ENCODE results near the gene GAR1. TPM values are rescaled to one million over a fixed set of nuclear protein-coding genes. Genes with fewer than 3 reads are reported as not detected.

Gene GAR1
- total and polyA plus RNA-seq, 10 donors, result 4.3 to 29.2 (median 12.8) TPM

DNA sequence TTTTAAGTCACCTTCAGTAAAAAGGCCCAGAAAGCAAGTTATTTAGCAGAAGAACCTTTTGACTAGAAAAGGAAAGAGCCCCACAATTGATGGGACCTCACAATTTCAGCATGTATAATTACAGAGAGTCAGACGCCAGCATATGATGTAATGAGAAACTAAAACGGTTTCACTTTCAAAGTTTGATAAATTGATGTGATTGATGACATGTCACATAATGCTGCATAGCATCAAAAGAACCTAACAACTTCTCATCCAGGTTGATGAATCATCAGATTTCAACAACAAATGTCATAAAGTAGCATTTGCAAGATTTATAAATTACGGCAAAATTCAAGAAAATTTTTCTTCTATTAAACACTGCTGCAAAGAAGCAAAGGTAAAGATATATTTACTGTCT lies 3.9 kb upstream of the GAR1 start:
- WGBS, 5 donors, result 50 to 73% (median 53%) methylated on average over 3 of the region's 3 CpGs
- H3K27ac ChIP-seq, result no peak overlapping the region
- no peaks in the 10 kb centered on the region for H3K27me3 ChIP-seq (replicated peaks in 1 of 7)
- peaks cover 5 to 26% (median 17%) of the 10 kb centered on the region in 6 donors for H3K4me1 ChIP-seq
- TF ChIP-seq POLR2A (IDR thresholded peaks at IDR 0.05), result no peak
- no peaks in the 10 kb centered on the region for H3K9me3 ChIP-seq
- no peaks in the 10 kb centered on the region for H3K36me3 ChIP-seq
- no peak overlapping the region for H3K4me3 ChIP-seq
- intact Hi-C loops (cut with DNase I; ENCODE audit: low total_unique reads), result loop anchor here (10.0 kb wide), 1 partner anchor 1167 kb away; no protein-coding TSS in a partner anchor
- no peak for DNase-seq

- Histone ChIP-seq H3K27me3 (replicated peaks in 1 of 7) (no peaks in the 10 kb centered on the region), H3K4me3 (peak overlapping the region; percentile 76 to 89 (median 86)), H3K9me3 (no peaks in the 10 kb centered on the region), H3K36me3 (peaks cover 0 to 35% (median 21%) of the 10 kb centered on the region in 6 donors), H3K27ac (peak overlapping the region; percentile 80 to 94 (median 89)), H3K4me1 (peaks cover 6 to 48% (median 28%) of the 10 kb centered on the region in 6 donors)
- intact Hi-C loops (cut with DNase I; ENCODE audit: low total_unique reads), result loop anchor here (10.0 kb wide), 1 partner anchor 1171 kb away; no protein-coding TSS in a partner anchor
- TF ChIP-seq POLR2A (IDR thresholded peaks at IDR 0.05) (no peak), POLR2AphosphoS5 (IDR thresholded peaks at IDR 0.05) (no peak)
- TF ChIP-seq, protein P1, sequence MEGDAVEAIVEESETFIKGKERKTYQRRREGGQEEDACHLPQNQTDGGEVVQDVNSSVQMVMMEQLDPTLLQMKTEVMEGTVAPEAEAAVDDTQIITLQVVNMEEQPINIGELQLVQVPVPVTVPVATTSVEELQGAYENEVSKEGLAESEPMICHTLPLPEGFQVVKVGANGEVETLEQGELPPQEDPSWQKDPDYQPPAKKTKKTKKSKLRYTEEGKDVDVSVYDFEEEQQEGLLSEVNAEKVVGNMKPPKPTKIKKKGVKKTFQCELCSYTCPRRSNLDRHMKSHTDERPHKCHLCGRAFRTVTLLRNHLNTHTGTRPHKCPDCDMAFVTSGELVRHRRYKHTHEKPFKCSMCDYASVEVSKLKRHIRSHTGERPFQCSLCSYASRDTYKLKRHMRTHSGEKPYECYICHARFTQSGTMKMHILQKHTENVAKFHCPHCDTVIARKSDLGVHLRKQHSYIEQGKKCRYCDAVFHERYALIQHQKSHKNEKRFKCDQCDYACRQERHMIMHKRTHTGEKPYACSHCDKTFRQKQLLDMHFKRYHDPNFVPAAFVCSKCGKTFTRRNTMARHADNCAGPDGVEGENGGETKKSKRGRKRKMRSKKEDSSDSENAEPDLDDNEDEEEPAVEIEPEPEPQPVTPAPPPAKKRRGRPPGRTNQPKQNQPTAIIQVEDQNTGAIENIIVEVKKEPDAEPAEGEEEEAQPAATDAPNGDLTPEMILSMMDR (IDR thresholded peaks at IDR 0.05 in 8 of 11, conservative IDR thresholded peaks at IDR 0.05 in 3 of 11), result no peak
- WGBS, 5 donors, result 0 to 1% (median 1%) methylated on average over 19 of the region's 19 CpGs
- DNase-seq, result peak; percentile 86
These were observed 500 bp downstream of the GAR1 start for GRCh38 chr4:109816082-109816442.

- no peaks in the 10 kb centered on the region for H3K27me3 ChIP-seq (replicated peaks in 1 of 7)
- H3K4me1 ChIP-seq, result peaks cover 6 to 48% (median 28%) of the 10 kb centered on the region in 6 donors
- no peak overlapping the region for H3K27ac ChIP-seq
- peaks cover 0 to 43% (median 25%) of the 10 kb centered on the region in 6 donors for H3K36me3 ChIP-seq
- peak overlapping the region in 3 of 8 donors; percentile 76 to 88 (median 84) for H3K4me3 ChIP-seq
- intact Hi-C loops (cut with DNase I; ENCODE audit: low total_unique reads), result loop anchor here (10.0 kb wide), 1 partner anchor 1172 kb away; no protein-coding TSS in a partner anchor
- H3K9me3 ChIP-seq, result no peaks in the 10 kb centered on the region
- no peak for DNase-seq
- TF ChIP-seq, protein P1 (IDR thresholded peaks at IDR 0.05 in 8 of 11, conservative IDR thresholded peaks at IDR 0.05 in 3 of 11), result no peak
- TF ChIP-seq POLR2AphosphoS5 (IDR thresholded peaks at IDR 0.05), result no peak
- TF ChIP-seq POLR2A (IDR thresholded peaks at IDR 0.05), result no peak
- WGBS, 5 donors, result 60 to 79% (median 66%) methylated on average over 1 of the region's 1 CpG
These were observed 1.3 kb downstream of the GAR1 start for GRCh38 chr4:109816894-109817293.

DNA sequence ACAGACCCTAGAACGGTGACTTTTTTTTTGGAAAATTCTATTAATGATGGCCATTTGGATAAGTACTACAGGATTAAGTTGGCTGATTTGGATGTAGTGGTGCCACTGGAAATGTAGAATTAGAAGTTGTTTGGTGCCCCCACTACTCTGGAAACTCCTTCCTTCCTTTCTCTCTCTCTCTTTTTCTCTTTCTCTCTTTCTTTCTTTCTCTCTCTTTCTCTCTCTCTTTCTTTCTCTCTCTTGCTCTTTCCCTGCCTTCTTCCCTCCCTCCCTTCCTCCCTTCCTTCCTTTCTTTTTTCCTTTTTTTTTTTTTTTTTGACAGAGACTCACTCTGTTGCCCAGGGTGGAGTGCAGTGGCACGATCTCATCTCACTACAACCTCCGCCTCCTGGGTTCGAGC lies 2.7 kb downstream of the GAR1 start:
- TF ChIP-seq, protein P1 (IDR thresholded peaks at IDR 0.05 in 8 of 11, conservative IDR thresholded peaks at IDR 0.05 in 3 of 11), result no peak
- no peak for TF ChIP-seq POLR2A (IDR thresholded peaks at IDR 0.05)
- TF ChIP-seq POLR2AphosphoS5 (IDR thresholded peaks at IDR 0.05), result no peak
- H3K4me1 ChIP-seq, result peaks cover 6 to 48% (median 28%) of the 10 kb centered on the region in 6 donors
- no peak overlapping the region for H3K27ac ChIP-seq
- H3K4me3 ChIP-seq, result no peak overlapping the region
- intact Hi-C loops (cut with DNase I; ENCODE audit: low total_unique reads), result loop anchor here (10.0 kb wide), 1 partner anchor 1173 kb away; no protein-coding TSS in a partner anchor
- 96 to 100% (median 97%) methylated on average over 4 of the region's 4 CpGs for WGBS, 5 donors
- peaks cover 0 to 57% (median 37%) of the 10 kb centered on the region in 6 donors for H3K36me3 ChIP-seq
- no peaks in the 10 kb centered on the region for H3K27me3 ChIP-seq (replicated peaks in 1 of 7)
- no peak for DNase-seq
- H3K9me3 ChIP-seq, result no peaks in the 10 kb centered on the region

Data from spleen (tissue), 11 donors.